WTC11 (cell line): ENCODE data around the gene PLEKHH1.
A peak's percentile ranks its signal among the peaks of the same experiment; 100 is the strongest.

ENCODE experiments used
- ATF1 ChIP-seq: sonication (generic); formaldehyde crosslinking; IDR thresholded peaks from 2 replicates; pipeline ENCODE4 v1.8.1; 2023; ENCODE audit warnings: mild to moderate bottlenecking, moderate library complexity, missing genetic modification reagents
- CREB1 ChIP-seq: sonication (generic); formaldehyde crosslinking; IDR thresholded peaks from 2 replicates; pipeline ENCODE4 v1.8.0; 2023; ENCODE audit warnings: mild to moderate bottlenecking, missing genetic modification reagents
- CREM ChIP-seq: sonication (generic); formaldehyde crosslinking; IDR thresholded peaks from 2 replicates; pipeline ENCODE4 v1.8.1; 2022; ENCODE audit warnings: mild to moderate bottlenecking, missing genetic modification reagents, moderate library complexity
- CTCF ChIP-seq: fragments of 200-600 bp; IDR thresholded peaks from 2 replicates; pipeline ENCODE4 v1.8.0; 2022; ENCODE audit warnings: antibody characterized with exemption
- E2F1 ChIP-seq: sonication (generic); formaldehyde crosslinking; IDR thresholded peaks from 2 replicates; pipeline ENCODE4 v1.8.0; 2022; ENCODE audit warnings: mild to moderate bottlenecking, missing genetic modification reagents
- JUN ChIP-seq: sonication (generic); formaldehyde crosslinking; IDR thresholded peaks from 2 replicates; pipeline ENCODE4 v1.8.0; 2023; ENCODE audit warnings: mild to moderate bottlenecking, missing genetic modification reagents
- MYBL2 ChIP-seq: sonication (generic); formaldehyde crosslinking; IDR thresholded peaks from 2 replicates; pipeline ENCODE4 v1.8.1; 2023; ENCODE audit warnings: mild to moderate bottlenecking, moderate library complexity, missing genetic modification reagents
- NFYB ChIP-seq: sonication (generic); formaldehyde crosslinking; conservative IDR thresholded peaks from 2 replicates; pipeline ENCODE4 v1.8.0; 2022; ENCODE audit warnings: low read depth, missing genetic modification reagents
- SMAD3 ChIP-seq: sonication (generic); formaldehyde crosslinking; IDR thresholded peaks from 2 replicates; pipeline ENCODE4 v1.8.0; 2022; ENCODE audit warnings: missing genetic modification reagents, mild to moderate bottlenecking, borderline replicate concordance
- USF2 ChIP-seq: sonication (generic); formaldehyde crosslinking; IDR thresholded peaks from 2 replicates; pipeline ENCODE4 v1.8.1; 2023; ENCODE audit warnings: mild to moderate bottlenecking, missing genetic modification reagents, moderate library complexity

GRCh38 chr14:67618617-67619063, 85.5 kb downstream of the PLEKHH1 start:
- TF ChIP-seq CREB1 (CRISPR knock-in tag), result no peak
- TF ChIP-seq SMAD3 (CRISPR knock-in tag), result no peak
- peak; percentile 34; the same call in 1 of the 2 replicates for TF ChIP-seq CTCF
- no peak for TF ChIP-seq MYBL2 (CRISPR knock-in tag)
- no peak for TF ChIP-seq NFYB
- TF ChIP-seq JUN, result no peak
- TF ChIP-seq ATF1 (CRISPR knock-in tag), result no peak
- no peak for TF ChIP-seq CREM (CRISPR knock-in tag)
- TF ChIP-seq USF2 (CRISPR knock-in tag), result no peak
- TF ChIP-seq E2F1 (CRISPR knock-in tag), result no peak
